Prostate gland (tissue), 2 donors: ENCODE data around the gene ENOX1. TPM values are rescaled to one million over a fixed set of nuclear protein-coding genes. Genes with fewer than 3 reads are reported as not detected.
"Not testable (repeated sequence)": the region's sequence is repeated elsewhere in the genome, so short reads cannot be mapped to it uniquely, and the experiment has no call there.

ENCODE experiments used
- DNase-seq: peaks from one replicate; pipeline ENCODE4 v3.0.0-alpha.2; 2019; ENCODE audit warnings: low spot score
- H3K27ac ChIP-seq, 2 donors: fragments of 200-600 bp; sonication (generic); 2 replicates each; pipeline ENCODE4 v1.5.1; 2017 to 2019
- H3K27me3 ChIP-seq: fragments of 200-600 bp; sonication (generic); replicated peaks from 2 replicates; pipeline ENCODE4 v1.5.1; 2019; ENCODE audit not compliant: insufficient read depth
- H3K36me3 ChIP-seq, 2 donors: fragments of 200-600 bp; sonication (generic); 1 replicate in 1 of 2; 2 replicates in 1 of 2; pipeline versions ENCODE4 v1.5.1 to v1.8.1; 2017 to 2019
- H3K4me1 ChIP-seq: fragments of 200-600 bp; sonication (generic); replicated peaks from 2 replicates; pipeline ENCODE4 v1.5.1; 2019
- H3K4me3 ChIP-seq, 2 donors: fragments of 200-600 bp; sonication (generic); 2 replicates each; pipeline ENCODE4 v1.5.1; 2017 to 2019
- H3K9me3 ChIP-seq: fragments of 200-600 bp; sonication (generic); 2 replicates; pipeline ENCODE4 v1.5.1; 2017
- POLR2A ChIP-seq: fragments of 450-650 bp; IDR thresholded peaks from one replicate; pipeline ENCODE4 v1.6.1; 2016; ENCODE audit warnings: antibody characterized with exemption, mild to moderate bottlenecking
- POLR2AphosphoS5 ChIP-seq: sonication (generic); formaldehyde crosslinking; IDR thresholded peaks from one replicate; pipeline ENCODE4 v1.6.1; 2017; ENCODE audit warnings: antibody characterized with exemption
- WGBS: methylation state at CpG from one replicate; pipeline ENCODE4 v1.1.5; 2018; 5-methylcytosine and 5-hydroxymethylcytosine counted together
- intact Hi-C: fragments of 100-400 bp; cut with DNase I; formaldehyde crosslinking; loops from one replicate; pipeline ENCODE4 v1.14.2; 2022
- total RNA-seq, 2 donors: library from RNA; depleted of rRNA; stranded (reverse); fragments of >200 nt; gene quantifications; one replicate each; pipeline ENCODE4 v1.1.0, GENCODE V29; 2016
- TF ChIP-seq, protein P1 (sequence below), 4 experiments: fragments of 200-600 bp in 2 of 4; fragments of 450-650 bp in 2 of 4; sonication (generic) in 2 of 4; IDR thresholded peaks; 1 replicate in 3 of 4; 2 replicates in 1 of 4; pipeline ENCODE4 v1.5.1; 2016 to 2019; ENCODE audit warnings: antibody characterized with exemption in 4 of 4, mild to moderate bottlenecking in 2 of 4, moderate library complexity in 2 of 4

The ENOX1 gene
- total RNA-seq, 2 donors from 2014 or later = 4.5 to 5.3 TPM

DNA sequence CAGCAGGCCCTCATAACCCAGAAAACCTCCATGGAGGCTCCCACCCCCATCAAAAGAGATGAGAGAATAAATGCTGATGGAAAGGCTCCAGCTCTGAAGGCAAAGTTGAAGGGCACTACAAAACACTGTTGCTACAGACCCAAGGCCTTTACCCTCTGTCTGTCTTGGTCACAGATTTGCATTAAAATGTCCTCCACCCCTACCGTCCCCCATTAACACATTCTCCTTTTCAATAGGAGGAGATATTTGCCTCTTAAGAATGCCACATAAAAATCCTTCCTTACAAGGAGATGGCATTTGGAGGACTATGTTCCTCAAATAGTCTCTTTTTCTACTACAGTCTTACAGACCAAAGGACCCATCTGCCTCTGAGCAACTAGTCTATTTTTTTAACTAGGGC, 361.5 kb downstream of the ENOX1 start:
- 100% methylated on average over 1 of the region's 1 CpG for WGBS

DNA sequence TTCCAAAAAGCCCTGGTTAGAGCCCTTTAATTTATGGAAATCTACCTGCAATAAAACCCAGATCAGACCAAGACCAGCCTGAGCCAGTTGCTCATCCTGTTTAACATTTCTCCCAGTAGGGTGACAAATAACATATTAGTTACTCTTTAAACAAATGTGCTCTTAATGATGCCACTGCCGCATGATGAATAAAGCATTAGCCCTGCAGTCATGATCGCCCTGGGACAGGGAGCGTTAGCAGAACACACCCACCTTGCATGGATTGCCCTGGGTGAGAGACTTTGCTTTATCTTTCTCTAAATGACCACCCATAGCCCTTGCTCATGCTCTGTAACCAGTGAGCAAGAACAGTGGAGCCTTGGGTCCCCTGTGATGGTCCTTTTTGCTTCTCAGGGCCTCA, 362.4 kb downstream of the ENOX1 start:
- Histone ChIP-seq H3K4me1 (no peaks in the 10 kb centered on the region), H3K36me3 (no peaks in the 10 kb centered on the region), H3K9me3 (no peaks in the 10 kb centered on the region), H3K27ac (no peak overlapping the region), H3K27me3 (no peaks in the 10 kb centered on the region), H3K4me3 (no peak overlapping the region)
- TF ChIP-seq, protein P1, sequence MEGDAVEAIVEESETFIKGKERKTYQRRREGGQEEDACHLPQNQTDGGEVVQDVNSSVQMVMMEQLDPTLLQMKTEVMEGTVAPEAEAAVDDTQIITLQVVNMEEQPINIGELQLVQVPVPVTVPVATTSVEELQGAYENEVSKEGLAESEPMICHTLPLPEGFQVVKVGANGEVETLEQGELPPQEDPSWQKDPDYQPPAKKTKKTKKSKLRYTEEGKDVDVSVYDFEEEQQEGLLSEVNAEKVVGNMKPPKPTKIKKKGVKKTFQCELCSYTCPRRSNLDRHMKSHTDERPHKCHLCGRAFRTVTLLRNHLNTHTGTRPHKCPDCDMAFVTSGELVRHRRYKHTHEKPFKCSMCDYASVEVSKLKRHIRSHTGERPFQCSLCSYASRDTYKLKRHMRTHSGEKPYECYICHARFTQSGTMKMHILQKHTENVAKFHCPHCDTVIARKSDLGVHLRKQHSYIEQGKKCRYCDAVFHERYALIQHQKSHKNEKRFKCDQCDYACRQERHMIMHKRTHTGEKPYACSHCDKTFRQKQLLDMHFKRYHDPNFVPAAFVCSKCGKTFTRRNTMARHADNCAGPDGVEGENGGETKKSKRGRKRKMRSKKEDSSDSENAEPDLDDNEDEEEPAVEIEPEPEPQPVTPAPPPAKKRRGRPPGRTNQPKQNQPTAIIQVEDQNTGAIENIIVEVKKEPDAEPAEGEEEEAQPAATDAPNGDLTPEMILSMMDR (IDR thresholded peaks at IDR 0.05) = no peak
- TF ChIP-seq POLR2AphosphoS5 = no peak
- TF ChIP-seq POLR2A = no peak
- intact Hi-C loops = no loop called here
- WGBS = 95% methylated on average over 3 of the region's 3 CpGs
- no peak for DNase-seq

More for the DNA sequence above, 361.5 kb downstream of the ENOX1 start:
- TF ChIP-seq, protein P1 (IDR thresholded peaks at IDR 0.05) = no peak
- TF ChIP-seq POLR2AphosphoS5 = no peak
- TF ChIP-seq POLR2A = no peak
- Histone ChIP-seq H3K27me3 (no peaks in the 10 kb centered on the region), H3K9me3 (no peaks in the 10 kb centered on the region), H3K36me3 (no peaks in the 10 kb centered on the region), H3K4me3 (no peak overlapping the region), H3K27ac (no peak overlapping the region), H3K4me1 (no peaks in the 10 kb centered on the region)
- intact Hi-C loops = no loop called here
- no peak for DNase-seq

DNA sequence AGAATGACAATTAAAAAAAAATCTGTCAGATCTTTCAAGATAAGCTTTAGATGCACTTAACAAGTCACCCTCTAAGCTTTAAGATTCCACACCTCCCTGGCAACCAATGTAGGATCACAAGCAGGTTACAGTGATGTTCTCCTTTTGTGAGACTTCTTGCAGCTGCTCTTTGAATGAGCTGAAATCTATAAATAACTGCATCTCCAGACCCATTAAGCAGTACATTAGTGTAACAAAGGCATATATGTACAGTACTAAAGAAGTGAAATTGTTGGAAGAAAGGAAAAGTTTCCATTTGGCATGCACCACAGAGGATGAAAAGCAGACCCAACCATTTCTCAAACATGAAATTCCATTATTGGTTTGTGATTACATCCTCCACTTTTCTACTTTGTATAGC, 364.7 kb downstream of the ENOX1 start:
- no peaks in the 10 kb centered on the region for H3K36me3 ChIP-seq
- no peak for DNase-seq
- no peak overlapping the region for H3K4me3 ChIP-seq
- no peak for TF ChIP-seq POLR2A
- no peaks in the 10 kb centered on the region for H3K9me3 ChIP-seq
- no peak overlapping the region for H3K27ac ChIP-seq
- H3K27me3 ChIP-seq = no peaks in the 10 kb centered on the region
- no peaks in the 10 kb centered on the region for H3K4me1 ChIP-seq
- intact Hi-C loops = no loop called here

DNA sequence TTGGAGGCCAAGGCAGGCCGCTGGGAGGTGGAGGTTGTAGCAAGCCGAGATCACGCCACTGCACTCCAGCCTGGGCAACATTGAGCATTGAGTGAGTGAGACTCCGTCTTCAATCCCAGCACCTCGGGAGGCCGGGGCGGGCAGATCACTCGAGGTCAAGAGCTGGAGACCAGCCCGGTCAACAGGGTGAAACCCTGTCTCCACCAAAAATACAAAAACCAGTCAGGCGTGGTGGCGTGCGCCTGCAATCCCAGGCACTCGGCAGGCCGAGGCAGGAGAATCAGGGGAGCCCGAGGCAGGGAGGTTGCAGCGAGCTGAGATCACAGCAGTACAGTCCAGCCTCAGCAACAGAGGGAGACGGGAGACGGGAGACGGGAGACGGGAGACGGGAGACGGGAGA, 369.9 kb downstream of the ENOX1 start:
- H3K4me3 ChIP-seq, H3K4me1 ChIP-seq, H3K36me3 ChIP-seq, H3K27ac ChIP-seq, intact Hi-C loops, H3K27me3 ChIP-seq, H3K9me3 ChIP-seq, DNase-seq: not testable (repeated sequence)
- 96% methylated on average over 20 of the region's 22 CpGs for WGBS

DNA sequence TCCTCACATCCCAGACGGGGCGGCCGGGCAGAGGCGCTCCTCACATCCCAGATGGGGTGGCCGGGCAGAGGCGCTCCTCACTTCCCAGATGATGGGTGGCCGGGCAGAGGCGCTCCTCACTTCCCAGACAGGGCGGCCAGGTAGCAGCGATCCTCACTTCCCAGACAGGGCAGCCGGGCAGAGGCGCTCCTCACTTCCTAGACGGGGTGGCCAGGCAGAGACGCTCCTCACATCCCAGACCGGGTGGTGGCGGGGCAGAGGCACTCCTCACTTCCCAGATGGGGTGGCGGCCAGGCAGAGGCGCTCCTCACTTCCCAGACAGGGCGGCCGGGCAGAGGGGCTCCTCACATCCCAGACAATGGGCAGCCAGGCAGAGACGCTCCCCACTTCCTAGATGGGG, 370.4 kb downstream of the ENOX1 start:
- H3K27ac ChIP-seq, DNase-seq, H3K4me1 ChIP-seq, H3K27me3 ChIP-seq, H3K9me3 ChIP-seq, H3K4me3 ChIP-seq, H3K36me3 ChIP-seq, intact Hi-C loops: not testable (repeated sequence)
- 88% methylated on average over 21 of the region's 21 CpGs for WGBS

DNA sequence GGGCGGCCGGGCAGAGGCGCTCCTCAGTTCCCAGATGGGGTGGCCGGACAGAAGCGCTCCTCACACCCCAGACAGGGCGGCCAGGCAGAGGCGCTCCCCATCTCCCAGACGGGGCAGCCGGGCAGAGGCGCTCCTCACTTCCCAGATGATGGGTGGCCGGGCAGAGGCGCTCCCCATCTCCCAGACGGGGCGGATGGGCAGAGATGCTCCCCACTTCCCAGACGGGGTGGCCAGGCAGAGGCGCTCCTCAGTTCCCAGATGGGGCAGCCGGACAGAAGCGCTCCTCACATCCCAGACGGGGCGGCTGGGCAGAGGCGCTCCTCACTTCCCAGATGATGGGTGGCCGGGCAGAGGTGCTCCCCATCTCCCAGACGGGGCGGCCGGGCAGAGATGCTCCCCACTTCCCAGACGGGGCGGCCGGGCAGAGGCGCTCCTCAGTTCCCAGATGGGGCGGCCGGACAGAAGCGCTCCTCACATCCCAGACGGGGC, 370.8 kb downstream of the ENOX1 start:
- DNase-seq, H3K27me3 ChIP-seq, H3K4me1 ChIP-seq, H3K36me3 ChIP-seq, H3K27ac ChIP-seq, intact Hi-C loops, H3K9me3 ChIP-seq, H3K4me3 ChIP-seq: not testable (repeated sequence)
- 85% methylated on average over 33 of the region's 33 CpGs for WGBS

DNA sequence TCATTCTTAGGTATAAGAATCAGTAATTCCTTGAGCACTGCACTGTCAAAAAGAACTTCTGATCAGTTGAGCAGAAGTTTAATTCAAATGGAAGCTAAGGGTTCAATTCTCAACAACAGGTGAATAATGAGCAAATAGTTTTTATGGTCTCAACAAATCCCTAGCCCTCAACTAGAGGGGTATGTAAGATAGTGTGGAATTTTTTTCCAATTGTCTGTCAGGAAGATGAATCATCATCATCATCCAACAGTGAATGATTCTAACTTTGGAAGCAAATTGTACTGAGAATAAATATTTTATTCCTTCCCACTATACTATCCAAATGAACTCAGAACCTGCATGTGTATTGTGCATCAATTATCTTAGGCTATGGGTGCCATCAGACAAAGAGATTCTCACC, 372.7 kb downstream of the ENOX1 start:
- Histone ChIP-seq H3K27me3 (no peaks in the 10 kb centered on the region), H3K4me3 (no peak overlapping the region), H3K27ac (no peak overlapping the region), H3K36me3 (no peaks in the 10 kb centered on the region), H3K9me3 (no peaks in the 10 kb centered on the region), H3K4me1 (no peaks in the 10 kb centered on the region)
- no peak for TF ChIP-seq POLR2AphosphoS5
- no peak for TF ChIP-seq POLR2A
- TF ChIP-seq, protein P1 (IDR thresholded peaks at IDR 0.05) = no peak
- intact Hi-C loops = no loop called here
- DNase-seq = no peak
